ENCODE data around the gene RDH5.

DNA sequence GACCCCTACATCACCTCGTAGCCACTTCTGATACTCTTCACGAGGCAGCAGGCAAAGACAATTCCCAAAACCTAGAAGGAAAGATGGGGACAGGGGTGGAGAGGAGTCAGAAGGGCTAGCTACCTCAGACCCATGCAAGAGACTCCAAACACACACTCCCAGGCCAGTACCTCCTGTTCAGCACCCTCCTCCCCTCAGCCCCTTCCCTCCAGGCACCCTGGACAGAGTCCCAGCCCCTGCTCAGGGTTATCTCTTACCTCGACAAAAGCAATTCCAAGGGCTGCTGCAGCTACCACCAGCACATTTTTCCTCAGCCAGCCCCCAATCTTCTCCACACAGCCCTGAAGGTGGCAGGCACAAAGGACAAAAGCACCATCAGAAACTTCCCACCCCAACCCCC lies 5.4 kb downstream of the RDH5 start:
- TF ChIP-seq, protein P1, sequence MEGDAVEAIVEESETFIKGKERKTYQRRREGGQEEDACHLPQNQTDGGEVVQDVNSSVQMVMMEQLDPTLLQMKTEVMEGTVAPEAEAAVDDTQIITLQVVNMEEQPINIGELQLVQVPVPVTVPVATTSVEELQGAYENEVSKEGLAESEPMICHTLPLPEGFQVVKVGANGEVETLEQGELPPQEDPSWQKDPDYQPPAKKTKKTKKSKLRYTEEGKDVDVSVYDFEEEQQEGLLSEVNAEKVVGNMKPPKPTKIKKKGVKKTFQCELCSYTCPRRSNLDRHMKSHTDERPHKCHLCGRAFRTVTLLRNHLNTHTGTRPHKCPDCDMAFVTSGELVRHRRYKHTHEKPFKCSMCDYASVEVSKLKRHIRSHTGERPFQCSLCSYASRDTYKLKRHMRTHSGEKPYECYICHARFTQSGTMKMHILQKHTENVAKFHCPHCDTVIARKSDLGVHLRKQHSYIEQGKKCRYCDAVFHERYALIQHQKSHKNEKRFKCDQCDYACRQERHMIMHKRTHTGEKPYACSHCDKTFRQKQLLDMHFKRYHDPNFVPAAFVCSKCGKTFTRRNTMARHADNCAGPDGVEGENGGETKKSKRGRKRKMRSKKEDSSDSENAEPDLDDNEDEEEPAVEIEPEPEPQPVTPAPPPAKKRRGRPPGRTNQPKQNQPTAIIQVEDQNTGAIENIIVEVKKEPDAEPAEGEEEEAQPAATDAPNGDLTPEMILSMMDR (conservative IDR thresholded peaks at IDR 0.05 in 1 of 2, IDR thresholded peaks at IDR 0.05 in 1 of 2; ENCODE audit: extremely low read depth in 1 of 2, insufficient read depth in 1 of 2, low read depth in 1 of 2, low read length in 2 of 2) = no peak
- TF ChIP-seq EZH2 (IDR thresholded peaks at IDR 0.05; ENCODE audit: borderline replicate concordance, low read length) = no peak
